GM19455 (cell line): ENCODE measurements around the gene PRPH2.
"Not testable (repeated sequence)": the region's sequence is repeated elsewhere in the genome, so short reads cannot be mapped to it uniquely, and the experiment has no call there.

Experiments used
- ATAC-seq: cut with Tn5 transposase; IDR thresholded peaks from one replicate; pipeline ENCODE4 v1.9.1; 2021; ENCODE audit not compliant: unreplicated experiment

PRPH2 gene

GRCh38 chr6:42742116-42742894, 19.9 kb upstream of the PRPH2 start:
- no peak for ATAC-seq

DNA sequence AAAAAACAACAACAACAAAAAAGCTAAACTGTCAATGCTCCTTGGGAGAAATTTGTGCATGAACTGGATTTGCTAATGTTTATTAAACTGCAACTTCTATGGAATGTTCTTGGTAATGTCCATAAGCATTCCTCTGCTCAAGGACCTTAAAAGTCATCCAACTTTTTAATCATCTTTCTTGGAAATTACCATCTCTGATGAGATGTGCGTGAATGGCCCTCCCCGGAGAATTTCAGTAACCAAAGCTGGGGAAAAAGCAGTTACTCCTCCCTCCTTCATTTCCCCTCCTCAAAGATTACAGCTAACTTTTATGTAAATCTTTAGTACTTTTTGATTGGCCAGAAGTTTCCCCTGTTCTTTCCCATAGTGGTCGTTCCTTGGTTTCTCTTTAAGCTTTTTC, 18.3 kb upstream of the PRPH2 start:
- ATAC-seq, result no peak

- no peak for ATAC-seq
Observed at GRCh38 chr6:42735976-42736375, 13.6 kb upstream of the PRPH2 start.

- ATAC-seq, result not testable (repeated sequence)
Observed at GRCh38 chr6:42733867-42734481, 11.6 kb upstream of the PRPH2 start.

DNA sequence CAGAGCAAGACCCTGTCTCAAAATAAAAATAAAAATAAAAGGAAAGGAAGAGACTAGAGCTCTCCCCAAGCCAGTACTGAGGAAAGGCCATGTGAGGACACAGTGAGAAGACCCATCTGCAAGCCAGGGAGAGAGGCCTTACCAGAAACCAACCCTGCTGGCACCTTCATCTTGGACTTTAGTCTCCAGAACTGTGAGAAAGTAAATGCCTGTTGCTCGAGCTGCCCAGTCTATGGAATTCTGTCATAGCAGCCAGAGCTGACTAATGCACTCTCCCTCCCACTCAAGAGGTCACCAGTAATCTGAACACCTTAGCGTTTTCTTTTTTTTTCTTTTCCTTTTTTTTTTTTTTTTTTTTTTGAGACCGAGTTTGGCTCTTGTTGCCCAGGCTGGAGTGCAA, 7.3 kb upstream of the PRPH2 start:
- ATAC-seq, result no peak

DNA sequence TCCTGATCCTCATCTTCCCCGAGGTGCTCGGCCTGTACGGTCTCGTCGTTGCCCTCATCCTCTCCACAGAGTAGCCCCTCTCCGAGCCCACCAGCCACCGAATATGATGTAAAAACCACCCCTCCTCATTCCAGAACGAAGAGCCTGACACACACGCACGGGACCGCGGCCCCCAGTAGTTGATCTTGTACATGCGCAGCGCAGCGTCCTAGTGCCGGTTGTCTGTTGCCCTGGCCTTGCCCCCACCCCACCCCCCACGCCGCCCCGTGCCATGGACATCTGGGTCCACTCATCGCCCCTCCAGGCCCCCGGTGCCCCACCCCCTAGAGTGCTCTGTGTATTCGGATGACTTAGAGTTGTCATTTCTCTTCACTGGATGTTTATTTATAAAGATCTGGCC, 5.2 kb upstream of the PRPH2 start:
- no peak for ATAC-seq

- no peak for ATAC-seq
Observed at GRCh38 chr6:42727087-42727611, 4.8 kb upstream of the PRPH2 start.

- no peak for ATAC-seq
Observed at GRCh38 chr6:42726485-42727086, 4.2 kb upstream of the PRPH2 start.

GRCh38 chr6:42726026-42726425, 3.6 kb upstream of the PRPH2 start:
- ATAC-seq, result no peak

DNA sequence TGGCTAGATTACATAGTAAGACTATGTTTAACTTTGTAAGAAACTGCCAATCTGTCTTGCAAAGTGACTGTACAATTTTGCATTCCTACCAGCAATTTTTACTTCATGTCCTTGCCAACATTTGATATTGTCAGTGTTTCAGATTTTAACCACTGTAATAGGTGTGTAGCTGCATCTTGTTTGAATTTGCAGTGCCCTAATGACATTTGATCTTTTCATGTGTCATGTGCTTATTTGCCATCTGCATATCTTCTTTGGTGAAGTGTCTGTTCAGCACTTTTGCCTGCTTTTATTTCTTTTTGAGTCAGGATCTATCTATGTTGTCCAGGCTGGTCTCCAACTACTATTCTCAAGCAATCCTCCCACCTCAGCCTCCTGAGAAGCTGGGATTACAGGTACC, 2.4 kb upstream of the PRPH2 start:
- no peak for ATAC-seq

DNA sequence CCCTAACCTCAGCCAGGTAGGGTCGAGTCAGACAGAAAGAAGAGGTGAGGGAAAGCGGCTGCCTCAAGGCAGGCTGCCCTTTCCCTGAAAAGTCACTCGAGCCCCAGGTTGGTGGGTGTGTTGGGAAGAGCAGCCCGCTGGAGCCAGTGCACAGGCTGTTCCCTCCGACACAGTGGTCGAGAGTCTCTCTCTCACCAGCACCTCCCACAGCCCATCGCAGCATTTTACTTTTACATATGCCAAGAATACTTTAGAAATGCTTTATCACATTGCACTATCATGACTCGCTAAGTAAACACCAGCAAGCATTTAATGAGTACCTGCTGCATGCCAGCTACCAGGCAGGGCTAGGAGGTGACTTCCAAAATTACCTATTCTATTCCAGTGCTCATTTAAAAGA, 1.7 kb downstream of the PRPH2 start:
- ATAC-seq, result no peak

DNA sequence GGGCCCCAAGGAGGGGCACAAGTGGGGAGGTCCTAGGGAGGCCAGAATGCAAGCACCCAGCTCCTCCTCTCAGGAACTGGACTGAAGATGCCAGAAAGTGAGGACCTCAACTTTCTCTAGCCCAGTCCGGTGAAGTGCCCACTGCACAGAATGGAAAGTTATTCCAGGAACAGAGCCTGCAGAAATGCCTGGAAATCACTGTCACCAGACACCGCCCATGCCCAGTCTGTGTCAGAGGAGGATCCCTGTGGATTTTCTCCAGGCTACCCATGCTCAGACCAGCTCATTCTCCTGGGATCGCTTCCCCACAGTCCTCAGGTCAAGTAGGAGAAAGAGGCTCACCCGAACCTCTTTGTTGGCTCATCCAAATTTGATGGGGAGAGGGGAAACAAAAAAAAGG, 6.5 kb downstream of the PRPH2 start:
- ATAC-seq, result no peak

GRCh38 chr6:42714098-42714761, 8.2 kb downstream of the PRPH2 start:
- no peak for ATAC-seq

DNA sequence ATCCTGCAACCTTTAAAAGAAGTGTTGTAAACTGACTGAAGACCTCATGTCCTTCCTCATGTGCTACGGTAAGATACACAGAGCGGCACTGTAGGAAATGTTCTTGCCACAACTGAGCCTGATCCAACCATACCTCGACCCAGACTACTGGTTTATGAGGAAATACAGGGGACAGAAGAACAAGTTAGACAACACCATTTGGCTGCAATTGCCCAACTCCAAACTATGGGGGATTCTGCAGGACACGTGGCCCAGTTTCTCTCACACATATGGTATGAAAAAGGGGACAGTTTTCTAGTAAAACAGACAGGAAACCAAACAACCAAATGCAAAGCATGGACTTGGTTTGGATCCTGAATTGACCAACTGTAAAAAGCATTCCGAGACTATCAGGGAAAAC, 10.5 kb downstream of the PRPH2 start:
- ATAC-seq, result no peak

DNA sequence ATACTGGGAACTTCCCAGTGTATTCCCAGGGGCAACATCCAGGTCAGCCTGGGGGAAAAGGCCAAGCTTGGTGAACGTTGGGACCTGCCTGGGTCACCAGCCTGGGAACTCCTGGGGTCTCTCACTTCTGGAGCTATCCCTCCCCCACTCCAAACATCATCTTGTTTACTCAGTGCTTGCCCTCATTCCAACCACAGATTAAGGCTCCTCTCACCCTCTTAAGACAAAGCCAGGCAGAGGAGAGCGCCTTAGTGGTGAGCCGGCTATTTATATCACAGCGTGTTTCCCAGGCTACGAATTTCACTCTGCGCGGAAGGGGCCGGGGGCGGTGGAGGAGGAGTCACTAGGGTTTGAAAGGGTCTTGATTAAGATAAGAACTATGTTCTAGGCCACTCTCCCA, 12.1 kb downstream of the PRPH2 start:
- no peak for ATAC-seq

GRCh38 chr6:42709871-42710270, 12.5 kb downstream of the PRPH2 start:
- ATAC-seq, result no peak

GRCh38 chr6:42708096-42708495, 14.3 kb downstream of the PRPH2 start:
- ATAC-seq, result no peak

- ATAC-seq, result no peak
Observed at GRCh38 chr6:42707595-42707994, 14.8 kb downstream of the PRPH2 start.

DNA sequence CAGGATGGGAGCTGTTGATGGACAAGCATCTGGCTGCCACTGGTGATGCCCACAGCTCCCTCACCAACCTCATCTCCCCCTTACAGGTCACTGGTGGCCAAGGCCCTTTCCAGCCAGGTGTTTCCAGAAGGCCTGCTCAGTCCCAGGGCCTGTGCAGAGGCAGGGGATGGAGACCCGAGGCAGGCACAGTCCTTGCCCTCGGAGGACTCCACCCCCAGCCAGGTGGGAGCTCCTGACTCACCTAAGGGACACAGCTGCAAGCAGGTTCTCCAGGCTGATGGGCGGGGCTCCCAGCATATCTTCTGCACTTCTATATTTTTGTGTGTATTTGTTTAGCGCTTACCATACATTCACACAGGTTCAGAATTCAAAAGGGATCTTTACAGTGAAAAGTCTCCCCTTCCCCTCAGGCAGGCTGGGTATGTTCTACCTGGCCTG, 17.4 kb downstream of the PRPH2 start:
- no peak for ATAC-seq

DNA sequence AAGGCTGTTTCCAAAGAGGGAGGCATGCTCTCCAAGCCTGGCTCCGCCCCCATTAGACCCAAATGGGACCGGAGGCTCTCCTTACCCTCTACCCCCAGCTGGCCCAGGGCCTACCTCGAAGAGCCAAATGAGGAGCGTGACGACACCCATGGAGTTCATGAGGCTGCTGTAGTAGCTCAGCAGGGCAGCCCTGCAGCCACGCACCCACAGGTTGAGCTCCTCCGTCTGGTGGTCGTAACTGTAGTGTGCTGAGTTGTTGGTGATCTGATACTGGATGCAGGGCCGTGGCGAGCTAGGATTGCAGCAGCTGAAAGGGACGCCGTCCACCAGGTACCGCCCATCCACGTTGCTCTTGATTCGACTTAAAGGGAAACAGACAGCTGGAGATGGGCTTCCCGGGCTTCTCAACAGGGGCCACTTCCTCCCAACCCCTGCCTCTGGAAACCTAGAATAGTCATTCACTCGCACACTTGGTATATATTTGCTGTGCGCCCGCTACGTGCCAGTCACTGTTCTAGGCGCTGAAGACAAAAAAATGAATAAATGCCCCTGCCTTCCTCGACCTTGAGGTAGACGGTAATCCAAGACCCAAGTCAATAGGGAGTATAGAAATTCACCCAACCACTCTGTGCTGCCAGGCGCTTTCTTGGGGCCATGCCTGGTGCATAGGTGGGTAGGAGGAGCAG, 18.0 kb downstream of the PRPH2 start:
- no peak for ATAC-seq

DNA sequence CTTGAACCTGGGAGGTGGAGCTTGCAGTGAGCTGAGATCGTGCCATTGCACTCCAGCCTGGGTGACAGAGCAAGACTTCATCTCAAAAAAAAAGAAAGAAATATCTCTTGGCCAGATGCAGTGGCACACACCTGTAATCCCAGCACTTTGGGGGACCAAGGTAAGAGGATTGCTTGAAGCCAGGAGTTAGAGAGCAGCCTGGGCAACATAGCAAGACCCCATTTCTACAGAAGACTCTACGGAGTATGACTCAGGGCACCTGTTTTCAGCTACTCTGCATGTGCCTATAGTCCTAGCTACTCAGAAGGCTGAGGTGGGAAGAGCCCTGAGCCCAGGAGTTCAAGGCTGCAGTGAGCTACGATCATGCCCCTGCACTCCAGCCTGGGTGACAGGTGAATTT, 19.6 kb downstream of the PRPH2 start:
- ATAC-seq, result not testable (repeated sequence)
